Fibroblast of skin of right biceps (primary cell): ENCODE measurements around the gene CHDH.

ENCODE experiments used
- DNase-seq: peaks from one replicate; pipeline ENCODE4 v3.0.0-alpha.2; 2013

CHDH gene

GRCh38 chr3:53780806-53781205 is 65.4 kb downstream of the CHDH start:
- DNase-seq = no peak

- DNase-seq = peak; percentile 6
Measured at GRCh38 chr3:53780171-53780570, 66.0 kb downstream of the CHDH start.

GRCh38 chr3:53778153-53778552 is 68.1 kb downstream of the CHDH start:
- DNase-seq = no peak

- no peak for DNase-seq
Measured at GRCh38 chr3:53777468-53777867, 68.8 kb downstream of the CHDH start.

- DNase-seq = peak; percentile 63
Measured at GRCh38 chr3:53776494-53777101, 69.6 kb downstream of the CHDH start.

- DNase-seq = peak; percentile 40
Measured at GRCh38 chr3:53775834-53776251, 70.4 kb downstream of the CHDH start.

- DNase-seq = no peak
Measured at GRCh38 chr3:53775018-53775417, 71.2 kb downstream of the CHDH start.

- no peak for DNase-seq
Measured at GRCh38 chr3:53774414-53774813, 71.8 kb downstream of the CHDH start.

- peak; percentile 85 for DNase-seq
Measured at GRCh38 chr3:53773611-53774368, 72.4 kb downstream of the CHDH start.

- peak; percentile 72 for DNase-seq
Measured at GRCh38 chr3:53773021-53773436, 73.2 kb downstream of the CHDH start.

GRCh38 chr3:53772562-53772961 is 73.7 kb downstream of the CHDH start:
- no peak for DNase-seq

GRCh38 chr3:53768478-53769459 is 77.5 kb downstream of the CHDH start:
- no peak for DNase-seq

GRCh38 chr3:53766706-53767105 is 79.5 kb downstream of the CHDH start:
- no peak for DNase-seq

GRCh38 chr3:53765753-53766152 is 80.5 kb downstream of the CHDH start:
- no peak for DNase-seq

GRCh38 chr3:53764026-53764775 is 82.0 kb downstream of the CHDH start:
- no peak for DNase-seq

GRCh38 chr3:53763353-53763752 is 82.9 kb downstream of the CHDH start:
- DNase-seq = no peak
